Endothelial cell of umbilical vein (primary cell): ENCODE results near the gene CPSF3. TPM values are rescaled to one million over a fixed set of nuclear protein-coding genes. Genes with fewer than 3 reads are reported as not detected.

Experiments
- BruUV-seq: library from RNA; stranded (reverse); fragments of 400-500 nt; replicated peaks from 2 replicates; lab custom pipeline; 2021; lab: Mats Ljungman, UMichigan
- CTCF ChIA-PET: fragments of 300-600, 350-600 bp; sonication (Branson Sonifier 250); formaldehyde crosslinking; loops from one replicate; lab custom pipeline; 2021; ENCODE audit warnings: antibody characterized with exemption, inconsistent platforms; lab: Charles Lee
- POLR2A ChIA-PET: fragments of 300-600, 350-600 bp; sonication (Branson Sonifier 250); formaldehyde crosslinking; loops from one replicate; lab custom pipeline; 2021; ENCODE audit warnings: antibody characterized with exemption, inconsistent platforms; lab: Charles Lee
- DNase-seq: peaks from one replicate; pipeline ENCODE4 v3.0.0-alpha.2; 2011; ENCODE audit warnings: low read depth, low spot score
- FAIRE-seq: peaks from 2 replicates; lab custom pipeline; 2011; peaks lifted over from hg19 to GRCh38; lab: Jason Lieb, UNC
- H2AFZ ChIP-seq: 2 replicates; pipeline ENCODE4 v1.6.0; 2012; ENCODE audit warnings: low read depth, low read length, control low read depth, inconsistent platforms
- H3K27ac ChIP-seq: 2 replicates; pipeline ENCODE4 v1.5.1; 2011; ENCODE audit warnings: low read depth, mild to moderate bottlenecking, control low read depth, low read length, moderate library complexity; ENCODE audit not compliant: insufficient read depth
- H3K27me3 ChIP-seq, 2 experiments: 2 replicates each; pipeline versions ENCODE4 v1.6.0 to v1.6.1; 2011; ENCODE audit warnings: low read length in 2 of 2, mixed read lengths in 1 of 2; ENCODE audit not compliant: control insufficient read depth in 2 of 2, insufficient read depth in 2 of 2
- H3K36me3 ChIP-seq, 2 experiments: 2 replicates in 1 of 2; 3 replicates in 1 of 2; pipeline ENCODE4 v1.5.1; 2011; ENCODE audit warnings: low read length in 2 of 2, mild to moderate bottlenecking in 1 of 2, moderate library complexity in 1 of 2; ENCODE audit not compliant: control insufficient read depth in 2 of 2, insufficient read depth in 2 of 2; ENCODE audit errors: extremely low read depth in 1 of 2
- H3K4me1 ChIP-seq: 3 replicates; pipeline ENCODE4 v1.5.1; 2011; ENCODE audit warnings: mild to moderate bottlenecking, low read length; ENCODE audit not compliant: control insufficient read depth, insufficient read depth; ENCODE audit errors: extremely low read depth
- H3K4me2 ChIP-seq: 2 replicates; pipeline ENCODE4 v1.6.1; 2011; ENCODE audit warnings: low read length, control low read depth, mixed read lengths; ENCODE audit not compliant: insufficient read depth
- H3K4me3 ChIP-seq, 3 experiments: fragments of 200-600 bp in 1 of 3; sonication (generic), shearing (Covaris generic) in 1 of 3; replicated peaks in 1 of 3; 2 replicates each; pipeline ENCODE4 v1.5.1; 2011 to 2016; ENCODE audit warnings: control low read depth in 3 of 3, low read length in 3 of 3, mild to moderate bottlenecking in 2 of 3, inconsistent platforms in 1 of 3, low read depth in 1 of 3, moderate library complexity in 1 of 3; ENCODE audit not compliant: insufficient read depth in 1 of 3
- H3K79me2 ChIP-seq: 2 replicates; pipeline ENCODE4 v1.6.0; 2012; ENCODE audit warnings: low read length, inconsistent platforms; ENCODE audit not compliant: control insufficient read depth, insufficient read depth
- H3K9ac ChIP-seq: replicated peaks from 2 replicates; pipeline ENCODE3; 2011; ENCODE audit warnings: low read length, control low read depth; ENCODE audit not compliant: insufficient read depth; ENCODE audit errors: extremely low read depth
- H3K9me1 ChIP-seq: replicated peaks from 3 replicates; pipeline ENCODE4 v1.6.0; 2011; ENCODE audit warnings: mild to moderate bottlenecking, low read length; ENCODE audit not compliant: control insufficient read depth, insufficient read depth; ENCODE audit errors: extremely low read depth
- H3K9me3 ChIP-seq: replicated peaks from 2 replicates; pipeline ENCODE4 v1.5.1; 2012; ENCODE audit warnings: low read length, inconsistent platforms; ENCODE audit not compliant: control insufficient read depth, insufficient read depth
- H4K20me1 ChIP-seq: replicated peaks from 2 replicates; pipeline ENCODE3; 2011; ENCODE audit warnings: mild to moderate bottlenecking, low read length; ENCODE audit not compliant: control insufficient read depth, insufficient read depth; ENCODE audit errors: extremely low read depth
- CTCF ChIP-seq, 2 donors: IDR thresholded peaks; 1 replicate in 1 of 2; 2 replicates in 1 of 2; pipeline ENCODE4 v1.5.1; 2011; ENCODE audit warnings: low read length in 2 of 2, mild to moderate bottlenecking in 2 of 2, moderate library complexity in 2 of 2, control low read depth in 1 of 2, inconsistent platforms in 1 of 2, low read depth in 1 of 2; ENCODE audit not compliant: insufficient read depth in 1 of 2; ENCODE audit errors: extremely low read depth in 1 of 2
- FOS ChIP-seq: IDR thresholded peaks from 2 replicates; pipeline ENCODE4 v1.6.1; 2011; ENCODE audit warnings: mild to moderate bottlenecking, low read length, moderate library complexity, borderline replicate concordance; ENCODE audit not compliant: insufficient read depth
- GATA2 ChIP-seq: IDR thresholded peaks from 2 replicates; pipeline ENCODE4 v1.7.0; 2011; ENCODE audit warnings: low read depth, mild to moderate bottlenecking, moderate library complexity, mixed read lengths, low read length; ENCODE audit not compliant: insufficient read length, insufficient read depth
- MYC ChIP-seq: IDR thresholded peaks from one replicate; pipeline ENCODE4 v1.6.1; 2011; ENCODE audit warnings: mild to moderate bottlenecking, low read depth, low read length
- POLR2AphosphoS5 ChIP-seq: IDR thresholded peaks from 2 replicates; pipeline ENCODE4 v1.6.1; 2012; ENCODE audit warnings: low read depth, mild to moderate bottlenecking, control low read depth, low read length, moderate library complexity; ENCODE audit not compliant: insufficient read depth
- dilution Hi-C: fragments of 300-500 bp; cut with MboI; formaldehyde crosslinking; loops from one replicate; pipeline ENCODE4 v1.15.0; 2019; ENCODE audit warnings: low sequenced_read_pairs; ENCODE audit not compliant: extremely low pct_ligation_motif_present
- intact Hi-C: fragments of 100-400 bp; cut with micrococcal nuclease; formaldehyde crosslinking; loops from one replicate; pipeline ENCODE4 v1.10.0; 2022
- polyA plus RNA-seq, 4 experiments: library from polyadenylated mRNA; depleted of rRNA in 3 of 4; stranded (reverse) in 3 of 4; unstranded in 1 of 4; fragments of >200 nt; gene quantifications; 2 replicates each; pipeline versions ENCODE4 v1.2.1 to v1.2.3, GENCODE V29; 2011 to 2012; ENCODE audit warnings: missing spikeins in 1 of 4
- total RNA-seq: library from RNA; stranded (reverse); gene quantifications from 2 replicates; pipeline ENCODE4 v1.2.3, GENCODE V29; 2021
- TF ChIP-seq, protein P1 (sequence below): IDR thresholded peaks from 2 replicates; pipeline ENCODE4 v1.6.1; 2011; ENCODE audit not compliant: insufficient read depth, insufficient read length

Gene CPSF3
- total and polyA plus RNA-seq, 2 donors (not counting 3 experiments of a cell fraction or from before 2014, with no cell fraction given), result 13.7 to 35.6 TPM

- CTCF ChIA-PET, result no interaction called here
Measured at GRCh38 chr2:9416962-9417316, 6.5 kb upstream of the CPSF3 start.

More at GRCh38 chr2:9416962-9417316, 6.5 kb upstream of the CPSF3 start:
- dilution Hi-C loops, result no loop called here
- no peaks in the 10 kb centered on the region for H3K9me3 ChIP-seq
- TF ChIP-seq MYC (no peak), FOS (no peak), POLR2AphosphoS5 (no peak), CTCF (IDR thresholded peaks at IDR 0.05; ENCODE audit: extremely low read depth in 1 of 2, insufficient read depth in 1 of 2, low read depth in 1 of 2, low read length in 2 of 2) (no peak), GATA2 (no peak)
- TF ChIP-seq, protein P1, sequence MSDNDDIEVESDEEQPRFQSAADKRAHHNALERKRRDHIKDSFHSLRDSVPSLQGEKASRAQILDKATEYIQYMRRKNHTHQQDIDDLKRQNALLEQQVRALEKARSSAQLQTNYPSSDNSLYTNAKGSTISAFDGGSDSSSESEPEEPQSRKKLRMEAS, result no peak
- peaks cover 52% of the 10 kb centered on the region for H3K79me2 ChIP-seq
- H2AFZ ChIP-seq, result no peak overlapping the region
- H4K20me1 ChIP-seq, result no peaks in the 10 kb centered on the region
- no peak overlapping the region for H3K4me3 ChIP-seq
- intact Hi-C loops, result no loop called here
- no peak overlapping the region for H3K9ac ChIP-seq
- no peak overlapping the region for H3K27ac ChIP-seq
- peaks cover 4% of the 10 kb centered on the region for H3K4me1 ChIP-seq
- POLR2A ChIA-PET, result no interaction called here
- peaks cover 0 to 8% of the 10 kb centered on the region in 2 experiments for H3K36me3 ChIP-seq
- H3K27me3 ChIP-seq, result no peaks in the 10 kb centered on the region
- no peak overlapping the region for H3K4me2 ChIP-seq
- FAIRE-seq (no peak), DNase-seq (no peak)
- no peaks in the 10 kb centered on the region for H3K9me1 ChIP-seq
- BruUV-seq, result no TSS peak
